HG02763 (cell line): ENCODE measurements around the gene IGF2BP3.
"Not testable (repeated sequence)": the region's sequence is repeated elsewhere in the genome, so short reads cannot be mapped to it uniquely, and the experiment has no call there.

Source experiments
- ATAC-seq: cut with Tn5 transposase; IDR thresholded peaks from one replicate; pipeline ENCODE4 v1.9.1; 2021; ENCODE audit warnings: mild to moderate bottlenecking, moderate library complexity; ENCODE audit not compliant: unreplicated experiment

Gene IGF2BP3

DNA sequence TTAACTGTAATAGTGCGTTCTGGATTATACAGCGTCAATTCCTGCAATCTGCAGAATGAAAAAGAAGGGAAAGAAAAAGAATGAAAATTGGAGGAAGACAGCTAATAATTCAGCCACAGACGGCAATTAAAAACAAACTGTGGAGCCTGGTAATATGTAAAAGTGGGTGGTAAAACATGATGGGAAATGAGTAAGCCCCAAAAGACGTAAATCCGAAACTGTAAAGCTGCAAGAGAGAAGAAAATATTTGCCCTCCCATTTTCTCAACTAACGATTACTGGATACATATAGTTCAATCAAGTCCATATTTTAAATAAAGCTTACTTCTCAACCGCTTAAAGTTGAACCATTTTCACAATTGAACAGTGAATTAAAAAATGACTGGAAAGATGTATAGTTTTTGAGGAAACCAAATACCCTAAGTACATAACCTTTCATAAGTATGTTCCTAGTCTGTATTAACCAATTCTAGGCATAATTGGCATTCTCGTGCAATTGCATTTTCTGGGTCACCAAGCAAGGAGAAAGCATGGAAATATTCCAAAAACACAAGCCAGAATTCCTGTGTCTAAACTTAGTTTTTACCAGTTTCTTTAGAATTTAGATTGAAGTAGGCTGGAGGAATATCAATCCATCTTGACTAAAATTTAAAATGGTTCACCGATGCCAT lies 126.3 kb downstream of the IGF2BP3 start:
- no peak for ATAC-seq

DNA sequence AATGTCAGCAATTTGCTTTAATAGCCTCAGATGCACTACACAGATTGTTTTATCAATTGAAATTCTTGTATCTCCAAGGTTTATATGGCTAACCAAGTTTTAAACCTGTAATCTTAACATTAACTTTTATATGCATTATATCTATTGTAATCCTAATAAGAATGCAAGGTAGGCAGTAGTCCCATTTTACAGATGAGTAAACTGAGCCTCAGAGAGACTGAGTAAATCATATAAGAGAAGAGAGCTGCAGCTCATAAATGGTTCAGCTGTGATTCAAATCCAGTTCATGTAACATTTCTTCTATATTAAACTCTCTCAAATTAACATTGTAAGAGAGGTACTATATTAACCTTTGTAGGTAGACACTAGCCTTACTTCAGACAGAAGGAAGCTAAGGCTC lies 127.2 kb downstream of the IGF2BP3 start:
- ATAC-seq, result no peak

DNA sequence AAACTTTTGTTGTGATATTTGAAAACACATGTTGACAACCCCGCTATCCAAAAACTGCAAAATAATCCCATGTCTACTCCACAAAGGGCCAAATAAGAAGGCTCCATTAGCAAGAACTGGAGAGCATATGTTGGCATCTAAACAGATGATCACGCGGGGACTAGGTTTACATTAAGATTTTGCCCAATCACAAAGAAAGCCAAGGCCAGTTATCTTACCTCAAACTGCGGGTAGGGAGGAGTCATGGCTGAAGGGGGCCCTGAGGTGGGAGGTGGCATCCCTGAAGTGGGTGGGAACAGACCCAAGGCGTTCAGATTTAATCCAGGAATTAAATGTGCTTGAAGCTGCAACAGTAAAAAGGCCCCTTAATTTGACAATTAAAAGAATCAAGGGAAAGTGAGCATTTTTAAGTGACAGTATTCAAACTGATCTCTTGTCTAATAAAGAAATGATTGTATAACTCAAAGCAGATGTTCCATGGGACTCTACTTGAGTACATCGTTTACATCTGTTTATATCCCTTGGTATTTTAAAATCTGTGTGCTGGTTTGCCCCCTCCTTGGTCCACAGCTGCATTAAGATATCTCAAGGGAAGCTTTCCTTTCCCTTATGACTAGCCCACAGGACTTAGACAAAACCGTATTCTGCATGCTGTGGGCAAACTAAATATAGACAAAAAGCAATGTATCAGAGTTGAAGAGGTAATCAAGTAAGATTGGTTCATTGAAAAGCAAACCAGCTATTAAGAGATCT lies 128.3 kb downstream of the IGF2BP3 start:
- no peak for ATAC-seq

DNA sequence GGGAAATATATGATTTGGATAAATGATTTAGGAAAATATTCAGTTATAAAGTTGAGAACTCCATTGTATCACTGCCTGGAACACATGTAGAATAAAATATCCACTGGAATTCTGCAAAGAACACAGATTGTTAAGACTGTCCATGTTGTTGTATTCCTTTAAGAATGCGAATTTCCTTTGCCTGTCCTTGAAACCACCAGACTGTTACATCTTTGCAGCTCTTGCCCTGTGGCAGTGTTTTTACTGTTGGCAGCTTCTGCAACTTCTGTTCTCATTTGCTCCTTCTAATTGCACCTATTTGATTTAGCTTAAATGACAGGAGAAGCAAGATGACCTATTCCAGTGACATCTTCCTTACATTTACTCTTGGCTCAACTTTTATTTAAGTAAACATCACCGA lies 131.4 kb downstream of the IGF2BP3 start:
- no peak for ATAC-seq

DNA sequence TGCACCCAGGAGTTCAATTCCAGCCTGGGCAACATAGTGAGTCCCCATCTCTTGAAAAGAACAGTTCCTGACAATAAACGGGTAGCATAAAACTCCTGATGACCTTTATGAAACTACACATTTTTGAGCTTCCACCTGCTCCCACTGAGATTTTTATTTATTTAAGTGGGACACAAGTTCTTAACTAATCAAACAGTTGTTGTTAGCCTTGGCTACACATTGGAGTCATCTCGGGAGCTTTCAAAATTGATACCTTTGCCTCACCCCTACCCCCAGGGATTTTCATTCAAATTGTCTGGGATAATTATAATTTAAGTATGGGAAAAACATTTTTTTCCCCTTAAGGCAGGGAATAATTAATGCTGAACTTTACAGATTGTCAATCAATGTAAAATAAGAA lies 131.9 kb downstream of the IGF2BP3 start:
- no peak for ATAC-seq

DNA sequence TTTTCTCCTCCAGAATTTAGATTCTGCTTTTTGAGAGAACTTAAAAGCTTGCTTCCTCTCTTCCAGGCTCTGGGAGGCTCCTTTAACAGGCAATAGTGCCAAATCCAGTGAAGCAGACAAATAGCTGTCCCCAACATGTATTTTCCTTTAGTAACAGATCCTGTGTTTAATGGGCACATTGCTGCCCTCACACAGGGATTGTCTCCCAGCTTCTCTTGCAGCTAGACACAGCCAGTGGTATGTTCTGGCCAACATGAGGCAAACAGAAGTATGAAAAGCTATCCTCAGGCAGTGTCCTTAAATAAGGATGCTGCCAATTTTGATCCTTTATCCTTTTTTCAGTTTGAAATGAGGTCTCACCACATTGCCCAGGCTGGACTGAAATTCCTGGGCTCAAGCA lies 132.9 kb downstream of the IGF2BP3 start:
- no peak for ATAC-seq

DNA sequence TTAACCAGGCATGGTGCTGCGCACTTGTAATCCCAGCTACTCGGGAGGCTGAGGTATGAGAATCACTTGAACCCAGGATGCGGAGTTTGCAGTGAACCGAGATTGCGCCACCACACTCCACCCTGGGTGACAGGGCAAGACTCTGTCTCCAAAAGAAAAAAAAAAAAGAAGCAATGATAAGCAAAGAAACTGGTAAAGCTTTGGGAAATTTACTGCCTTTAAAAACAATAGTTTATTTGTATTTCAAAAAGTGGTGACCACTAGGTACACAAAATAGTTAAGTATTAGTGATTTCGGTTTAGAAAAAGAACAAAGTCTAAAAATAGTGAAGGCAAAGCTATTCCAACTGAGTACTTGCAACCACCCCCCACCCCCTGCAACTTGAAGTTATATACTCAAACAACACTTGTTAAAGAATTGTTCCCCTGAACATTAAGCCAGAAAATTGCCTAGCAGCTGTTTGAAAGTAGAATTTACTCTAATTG lies 133.4 kb downstream of the IGF2BP3 start:
- no peak for ATAC-seq

DNA sequence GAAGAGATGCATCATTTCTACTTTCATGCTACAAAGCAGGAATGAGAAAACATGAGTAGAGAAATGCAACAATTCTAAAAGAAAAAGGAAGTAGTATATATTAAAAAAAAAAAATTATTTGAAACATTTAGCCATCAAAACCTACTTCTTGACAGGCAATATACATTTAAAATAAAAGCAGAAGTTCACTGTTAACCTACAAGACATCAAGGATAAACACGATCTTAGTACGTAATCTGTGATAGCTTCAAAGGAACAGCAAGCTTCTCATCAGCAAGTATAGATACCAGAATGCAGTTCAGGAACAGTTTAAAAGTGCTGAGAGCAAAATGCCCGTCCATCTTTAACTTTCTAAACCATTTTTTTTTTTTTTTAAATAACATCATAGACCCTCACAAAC lies 134.2 kb downstream of the IGF2BP3 start:
- no peak for ATAC-seq

DNA sequence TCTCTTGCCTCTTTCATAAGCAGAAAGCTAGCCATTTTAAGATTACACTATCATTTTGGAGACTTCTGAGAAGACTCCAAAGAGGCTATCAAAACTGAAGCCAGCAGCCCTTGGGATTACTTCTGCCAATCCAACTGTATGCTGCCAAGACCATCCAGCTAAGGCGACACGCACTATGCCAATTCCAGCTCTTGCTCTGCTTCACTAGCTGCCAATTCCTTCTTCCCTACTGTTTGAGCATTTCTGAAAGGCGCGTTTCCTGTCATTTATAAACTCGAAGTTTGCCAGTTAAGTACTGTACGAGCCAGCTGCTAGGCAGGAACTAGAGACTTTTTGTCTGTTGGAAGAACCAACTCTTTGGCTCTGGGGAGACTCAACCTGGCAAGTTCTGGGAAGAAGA lies 134.7 kb downstream of the IGF2BP3 start:
- ATAC-seq, result no peak

DNA sequence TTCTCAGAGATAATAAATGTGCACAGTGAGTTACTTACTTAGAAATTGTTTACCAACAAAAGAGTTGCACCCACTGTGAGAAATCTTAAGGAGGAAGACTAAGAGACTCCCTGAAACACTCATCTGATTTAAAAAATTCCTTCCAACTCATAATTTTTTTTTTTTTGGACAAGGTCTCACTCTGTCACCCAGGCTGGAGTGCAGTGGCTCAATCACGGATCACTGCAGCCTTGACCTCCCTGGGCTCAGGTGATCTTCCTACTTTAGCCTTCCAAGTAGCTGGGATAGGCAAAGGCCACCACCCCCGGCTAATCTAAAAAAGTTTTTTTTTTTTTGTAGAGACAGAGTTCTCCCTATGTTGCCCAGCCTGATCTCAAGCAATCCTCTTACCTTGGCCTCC lies 135.2 kb downstream of the IGF2BP3 start:
- ATAC-seq, result no peak

DNA sequence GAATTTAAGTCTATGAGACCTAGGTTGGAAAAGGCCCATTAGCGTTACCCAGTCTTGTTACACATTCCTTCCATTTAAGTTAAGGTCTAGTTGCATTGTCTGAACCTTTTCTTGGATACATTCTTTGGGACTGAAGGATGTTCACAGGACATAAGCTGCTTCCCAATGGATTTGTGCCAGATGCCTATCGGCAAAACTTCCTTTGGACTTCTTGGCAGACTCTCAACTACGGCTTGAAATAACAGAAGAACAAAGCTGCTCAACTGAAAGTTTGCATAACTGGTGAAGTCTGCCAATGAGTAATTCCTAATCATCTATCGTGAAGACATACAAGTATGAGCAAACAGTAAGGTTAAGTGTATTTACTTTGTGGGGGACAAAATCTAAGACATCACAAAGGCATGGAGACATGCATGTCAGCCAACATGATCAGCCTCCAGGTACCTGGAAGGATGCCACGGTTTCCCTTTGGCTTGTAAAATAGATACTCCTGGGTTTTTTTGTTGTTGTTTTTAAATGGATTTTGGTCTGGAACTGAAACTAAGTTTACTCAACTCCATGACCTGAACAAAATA lies 135.7 kb downstream of the IGF2BP3 start:
- ATAC-seq, result no peak

DNA sequence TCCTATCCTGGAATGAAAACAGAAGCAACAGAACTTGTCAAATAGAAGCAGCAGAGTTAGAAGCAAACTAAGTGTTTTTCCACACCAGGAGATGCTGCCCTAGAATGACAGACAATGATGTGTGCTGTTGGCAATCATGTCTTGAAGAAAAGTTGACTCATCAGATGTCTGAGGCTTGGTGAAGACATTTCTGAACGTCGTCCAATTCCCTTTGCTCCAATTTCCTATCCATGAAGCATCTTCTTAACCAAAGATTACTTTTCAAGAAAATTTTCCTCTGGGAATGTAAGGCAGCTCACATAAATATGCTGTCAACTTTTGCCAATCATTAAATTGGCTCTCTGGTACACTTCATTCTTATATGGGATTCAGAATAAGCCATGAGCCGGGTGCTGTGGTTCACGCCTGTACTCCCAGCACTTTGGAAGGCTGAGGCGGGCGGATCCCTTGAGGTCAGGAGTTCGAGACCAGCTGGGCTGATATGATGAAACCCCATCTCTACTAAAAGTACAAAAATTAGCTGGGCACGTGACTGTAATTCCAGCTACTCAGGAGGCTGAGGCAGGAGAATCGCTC lies 136.5 kb downstream of the IGF2BP3 start:
- no peak for ATAC-seq

DNA sequence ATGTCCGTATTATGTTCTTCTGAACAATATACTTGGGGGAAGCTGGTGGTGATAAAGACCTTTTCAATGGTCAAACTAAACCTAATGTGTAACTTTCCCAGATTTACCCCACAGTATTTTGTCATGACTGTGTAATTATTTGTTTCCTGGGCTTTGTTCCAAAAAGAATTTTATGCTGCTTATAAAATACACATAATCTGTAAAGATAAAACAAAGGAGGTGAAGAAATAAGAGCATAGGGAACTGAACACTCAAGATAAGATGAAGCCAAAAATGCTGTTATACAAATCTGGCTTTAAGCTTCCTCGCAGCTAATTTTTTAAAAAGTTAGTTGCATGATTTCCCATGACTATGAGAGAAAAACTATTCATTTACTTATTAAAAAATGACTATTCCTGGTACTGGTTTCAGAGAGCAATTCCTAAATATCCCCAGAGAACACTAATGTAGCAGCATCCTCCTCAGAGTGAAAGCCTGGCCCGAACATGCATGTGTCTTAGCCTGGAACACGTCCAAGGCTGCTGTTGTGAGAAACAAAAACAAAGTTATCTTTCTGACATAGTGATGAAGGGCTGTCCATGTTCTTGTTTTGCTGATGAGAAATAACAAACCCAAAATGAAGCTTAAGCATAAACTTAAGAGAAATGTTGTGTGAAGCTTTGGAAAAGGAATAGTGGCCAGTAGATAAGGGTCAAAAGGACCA lies 137.2 kb downstream of the IGF2BP3 start:
- no peak for ATAC-seq

DNA sequence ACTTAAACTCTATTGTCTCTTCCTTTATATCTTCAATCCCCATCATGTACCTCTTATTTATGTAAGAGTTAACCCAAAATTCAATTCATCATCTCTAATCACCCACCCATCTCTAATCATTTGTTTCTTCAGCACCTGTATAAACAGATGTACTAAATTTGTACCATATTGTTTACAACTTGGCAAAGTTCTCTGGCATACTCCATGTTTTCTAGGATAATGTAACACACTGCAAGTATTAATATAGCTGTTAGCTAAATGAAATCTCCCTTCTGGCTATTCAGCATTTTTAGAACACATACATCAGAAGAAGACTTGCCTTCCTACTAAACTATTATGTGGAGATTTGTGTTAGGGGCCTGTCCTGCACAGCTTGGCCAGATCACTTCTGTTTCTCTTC lies 138.1 kb downstream of the IGF2BP3 start:
- no peak for ATAC-seq

DNA sequence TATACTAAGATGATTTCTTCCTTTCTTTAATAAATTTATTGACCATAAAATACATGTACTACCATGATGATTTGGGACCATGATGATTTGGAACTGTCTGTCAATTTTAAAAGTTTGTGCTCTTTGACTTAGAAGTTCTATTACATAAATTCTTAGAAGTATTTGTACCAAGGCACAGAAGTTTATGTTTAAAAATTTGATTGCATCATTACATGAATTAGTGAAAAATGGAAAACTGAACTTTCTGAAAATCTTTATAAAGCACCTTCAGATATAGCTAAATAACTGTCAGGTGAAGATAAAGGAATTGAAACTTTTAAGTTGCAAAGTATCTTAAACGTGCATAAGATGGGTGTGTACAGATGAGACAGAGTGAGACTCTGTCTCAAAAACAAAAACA lies 139.2 kb downstream of the IGF2BP3 start:
- no peak for ATAC-seq

DNA sequence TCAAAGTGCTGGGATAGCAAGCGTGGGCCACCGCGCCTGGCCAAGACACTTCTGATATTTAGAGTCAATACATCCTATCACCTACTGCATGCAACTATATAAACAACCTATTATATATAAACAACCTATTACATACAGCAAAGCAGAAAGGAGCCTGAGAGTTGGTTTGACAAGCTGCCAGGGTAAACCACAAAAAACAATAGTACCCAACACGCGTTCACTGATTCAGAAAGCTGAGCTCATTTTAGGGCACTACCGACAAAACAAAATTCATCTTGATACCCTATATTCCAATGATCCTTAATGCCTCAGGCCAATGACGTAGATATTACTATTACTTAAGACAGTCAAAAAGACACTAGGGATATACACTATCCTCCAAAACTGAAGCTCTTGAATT lies 154.9 kb downstream of the IGF2BP3 start:
- no peak for ATAC-seq

DNA sequence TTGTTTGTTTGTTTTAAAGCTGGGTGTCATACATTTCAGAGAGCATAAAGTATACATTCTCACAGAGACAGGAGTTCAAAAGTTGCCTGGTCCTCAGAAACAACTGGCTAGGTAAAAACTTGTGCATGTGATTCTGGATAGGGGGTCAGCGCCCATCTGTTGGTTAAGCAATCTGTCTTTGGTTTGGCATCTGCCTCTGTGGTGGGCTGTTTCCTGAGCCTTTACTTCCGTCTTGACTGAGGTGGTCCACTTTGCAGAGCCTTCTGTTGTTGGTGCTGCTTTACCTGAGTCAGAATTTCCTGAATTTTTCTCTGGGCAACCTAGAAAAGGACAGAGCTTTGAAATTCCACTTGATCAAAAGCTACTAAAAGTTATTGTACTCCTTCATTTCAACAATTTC lies 158.2 kb downstream of the IGF2BP3 start:
- ATAC-seq, result not testable (repeated sequence)

DNA sequence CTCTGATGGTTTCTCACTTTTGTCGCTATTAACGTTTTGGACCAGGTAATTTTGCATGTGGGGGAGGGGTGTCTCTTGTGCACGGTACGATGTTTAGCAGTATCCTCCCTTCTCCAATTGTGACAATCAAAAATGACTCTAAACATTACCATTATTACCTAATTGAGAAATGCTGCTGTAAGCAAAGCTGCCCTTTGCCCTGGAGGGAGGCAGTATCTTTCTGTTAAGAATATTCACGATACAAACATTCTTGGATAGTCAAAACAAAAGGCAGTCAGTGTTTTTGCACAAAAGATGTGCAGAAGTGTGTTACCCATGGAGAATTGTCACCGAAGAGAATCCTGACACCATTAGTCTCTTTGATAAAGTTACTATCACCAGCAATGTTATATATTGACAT lies 161.5 kb downstream of the IGF2BP3 start:
- ATAC-seq, result no peak

DNA sequence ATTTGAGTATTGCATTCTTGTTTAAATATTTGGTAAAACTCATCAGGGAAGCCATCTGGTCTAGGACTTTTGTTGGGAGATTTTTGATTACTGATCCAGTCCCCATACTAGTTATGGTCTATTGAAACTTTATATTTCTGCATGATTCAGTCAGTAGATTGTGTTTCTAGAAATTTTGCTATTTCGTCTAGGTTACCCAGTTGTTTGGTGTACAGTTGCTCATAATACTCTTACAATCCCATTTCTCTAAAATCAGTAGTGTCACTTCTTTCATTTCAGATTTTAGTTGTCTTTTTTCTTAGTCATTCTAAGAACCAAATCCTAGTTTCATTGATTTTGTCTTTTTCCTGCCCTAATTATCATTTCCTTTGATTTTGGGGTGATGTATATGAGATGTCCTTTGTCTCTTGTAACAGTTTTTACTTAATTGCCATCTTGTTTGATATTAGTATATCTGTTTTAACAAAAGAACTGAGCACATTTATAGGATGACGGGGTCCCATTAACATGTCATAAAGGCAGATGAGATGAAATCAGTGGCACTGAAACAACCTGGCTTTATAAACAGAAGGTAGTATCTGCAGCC lies 163.3 kb downstream of the IGF2BP3 start:
- ATAC-seq, result no peak

DNA sequence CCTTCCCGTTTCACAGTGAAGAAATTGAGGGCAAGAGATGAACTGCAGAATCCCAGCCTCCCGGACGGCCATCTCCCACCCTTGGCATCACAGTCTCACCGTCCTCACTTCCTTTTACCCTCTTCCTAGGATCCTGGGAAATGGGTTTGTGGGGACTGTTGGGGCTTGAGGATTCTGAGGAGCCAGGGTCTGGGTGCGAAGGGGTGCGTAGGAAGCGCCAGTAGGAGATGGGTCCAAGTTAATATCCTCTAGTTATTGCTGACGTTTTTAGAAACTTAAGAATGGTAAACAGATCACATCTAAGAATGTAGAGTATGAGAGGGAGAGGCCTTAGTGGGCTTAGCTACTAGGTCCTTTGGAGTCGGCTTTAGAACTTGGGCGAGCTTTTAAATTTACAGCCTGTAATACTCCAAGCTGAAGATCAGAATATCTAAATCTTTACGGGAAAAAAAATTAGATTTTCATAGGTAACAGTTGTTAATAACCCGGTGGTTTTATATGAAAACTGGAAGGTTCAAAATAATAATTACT lies 170.5 kb downstream of the IGF2BP3 start:
- no peak for ATAC-seq
